Measurements from ENCODE around the gene UBE2Q1.
"Not testable (repeated sequence)": the region's sequence is repeated elsewhere in the genome, so short reads cannot be mapped to it uniquely, and the experiment has no call there.

Gene UBE2Q1

GRCh38 chr1:154550070-154550469, 8.4 kb downstream of the UBE2Q1 start:
- H3K4me3 ChIP-seq (ENCODE audit: low read length): no peak overlapping the region
- no peak for TF ChIP-seq ZNF274 (IDR thresholded peaks at IDR 0.05; ENCODE audit: low read depth, low read length)

- TF ChIP-seq ZNF274 (IDR thresholded peaks at IDR 0.05; ENCODE audit: low read depth, low read length): no peak
- H3K4me3 ChIP-seq (ENCODE audit: low read length): no peak overlapping the region
Observed at GRCh38 chr1:154549202-154549770, 9.2 kb downstream of the UBE2Q1 start.

- no peak for TF ChIP-seq ZNF274 (IDR thresholded peaks at IDR 0.05; ENCODE audit: low read depth, low read length)
Observed at GRCh38 chr1:154548028-154548427, 10.4 kb downstream of the UBE2Q1 start.

GRCh38 chr1:154547105-154547732, 11.2 kb downstream of the UBE2Q1 start:
- H3K4me3 ChIP-seq (ENCODE audit: low read length): no peak overlapping the region
- TF ChIP-seq ZNF274 (IDR thresholded peaks at IDR 0.05; ENCODE audit: low read depth, low read length): no peak

More at GRCh38 chr1:154548028-154548427, 10.4 kb downstream of the UBE2Q1 start:
- no peak overlapping the region for H3K4me3 ChIP-seq (ENCODE audit: low read length)

GRCh38 chr1:154546264-154547063, 12.0 kb downstream of the UBE2Q1 start:
- no peak for TF ChIP-seq ZNF274 (IDR thresholded peaks at IDR 0.05; ENCODE audit: low read depth, low read length)
- no peak overlapping the region for H3K4me3 ChIP-seq (ENCODE audit: low read length)

GRCh38 chr1:154541231-154541630, 17.2 kb downstream of the UBE2Q1 start:
- no peak overlapping the region for H3K4me3 ChIP-seq (ENCODE audit: low read length)
- TF ChIP-seq ZNF274 (IDR thresholded peaks at IDR 0.05; ENCODE audit: low read depth, low read length): no peak

- TF ChIP-seq ZNF274 (IDR thresholded peaks at IDR 0.05; ENCODE audit: low read depth, low read length): no peak
- H3K4me3 ChIP-seq (ENCODE audit: low read length): no peak overlapping the region
Observed at GRCh38 chr1:154539486-154540483, 18.7 kb downstream of the UBE2Q1 start.

- no peak for TF ChIP-seq ZNF274 (IDR thresholded peaks at IDR 0.05; ENCODE audit: low read depth, low read length)
- no peak overlapping the region for H3K4me3 ChIP-seq (ENCODE audit: low read length)
Observed at GRCh38 chr1:154536570-154536969, 21.9 kb downstream of the UBE2Q1 start.

GRCh38 chr1:154533952-154534844, 24.3 kb downstream of the UBE2Q1 start:
- H3K4me3 ChIP-seq (ENCODE audit: low read length): no peak overlapping the region
- TF ChIP-seq ZNF274 (IDR thresholded peaks at IDR 0.05; ENCODE audit: low read depth, low read length): no peak

- not testable (repeated sequence) for H3K4me3 ChIP-seq (ENCODE audit: low read length)
Observed at GRCh38 chr1:154531950-154532349, 26.5 kb downstream of the UBE2Q1 start.

GRCh38 chr1:154529308-154529707, 29.2 kb downstream of the UBE2Q1 start:
- no peak overlapping the region for H3K4me3 ChIP-seq (ENCODE audit: low read length)
- TF ChIP-seq ZNF274 (IDR thresholded peaks at IDR 0.05; ENCODE audit: low read depth, low read length): no peak

GRCh38 chr1:154527192-154527591, 31.3 kb downstream of the UBE2Q1 start:
- TF ChIP-seq ZNF274 (IDR thresholded peaks at IDR 0.05; ENCODE audit: low read depth, low read length): no peak
- no peak overlapping the region for H3K4me3 ChIP-seq (ENCODE audit: low read length)

GRCh38 chr1:154524881-154525280, 33.6 kb downstream of the UBE2Q1 start:
- H3K4me3 ChIP-seq (ENCODE audit: low read length): no peak overlapping the region
- TF ChIP-seq ZNF274 (IDR thresholded peaks at IDR 0.05; ENCODE audit: low read depth, low read length): no peak

All from GM08714 (cell line).